GM10847 (cell line): ENCODE measurements around the gene TCP11L1.

ENCODE experiments used
- POLR2A ChIP-seq: IDR thresholded peaks from 2 replicates; pipeline ENCODE4 v1.6.1; 2011; ENCODE audit not compliant: insufficient read length; ENCODE audit errors: extremely low read depth

The TCP11L1 gene

DNA sequence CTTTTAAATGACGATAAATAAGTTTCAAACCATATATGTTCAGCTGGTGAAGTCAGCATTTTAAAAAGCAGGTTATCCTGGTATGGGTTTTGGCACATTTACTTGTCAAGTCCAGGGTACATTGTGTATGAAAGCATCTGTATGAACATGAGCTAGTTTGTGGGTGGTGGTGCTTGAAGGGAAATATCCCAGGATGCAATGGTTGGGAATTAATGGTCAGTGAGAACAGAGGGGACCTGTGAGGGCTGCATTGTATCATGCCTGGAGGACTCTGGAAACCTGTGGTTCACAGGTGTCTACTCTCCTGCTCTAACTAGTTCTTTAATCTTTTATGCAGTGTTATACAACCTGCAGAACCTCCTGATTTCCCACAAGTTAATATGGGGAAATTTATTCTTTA lies 17.9 kb upstream of the TCP11L1 start:
- no peak for TF ChIP-seq POLR2A

DNA sequence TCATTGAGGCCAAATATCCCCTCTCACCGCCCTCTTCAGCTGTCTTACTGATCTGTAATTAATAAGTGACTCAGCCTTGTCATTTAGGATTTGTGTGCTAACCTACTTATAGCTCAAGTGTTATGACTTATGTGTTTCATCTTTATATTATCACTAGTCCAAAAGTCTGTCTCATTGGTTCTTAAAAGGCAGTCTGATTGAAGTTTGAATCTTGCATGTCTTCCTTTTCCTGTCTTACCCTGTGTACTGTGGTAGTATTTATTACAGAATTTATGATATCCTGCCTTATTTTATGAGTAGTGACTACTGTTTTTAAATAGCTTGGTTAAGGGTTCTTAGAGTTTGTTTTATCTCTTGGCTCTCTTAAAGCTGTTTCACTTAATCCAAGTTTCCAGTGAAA lies 17.4 kb upstream of the TCP11L1 start:
- TF ChIP-seq POLR2A: no peak

DNA sequence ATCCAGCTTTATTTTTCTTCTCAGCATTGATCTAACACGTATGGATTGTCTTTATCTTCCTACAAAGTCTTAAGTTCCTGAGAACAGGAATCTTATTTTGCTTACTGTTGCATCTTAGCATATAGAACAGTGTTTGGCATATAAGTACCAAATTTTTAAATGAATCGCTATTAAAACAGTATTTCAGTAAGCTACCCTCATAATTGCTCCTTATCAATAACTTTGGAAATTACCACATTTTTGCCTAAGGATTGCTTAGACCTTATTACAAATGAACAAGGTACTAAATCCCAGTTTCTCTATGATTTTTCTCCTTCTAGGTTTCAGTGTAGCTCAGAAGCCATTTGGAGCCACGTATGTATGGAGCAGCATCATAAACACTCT lies 14.0 kb upstream of the TCP11L1 start:
- no peak for TF ChIP-seq POLR2A

DNA sequence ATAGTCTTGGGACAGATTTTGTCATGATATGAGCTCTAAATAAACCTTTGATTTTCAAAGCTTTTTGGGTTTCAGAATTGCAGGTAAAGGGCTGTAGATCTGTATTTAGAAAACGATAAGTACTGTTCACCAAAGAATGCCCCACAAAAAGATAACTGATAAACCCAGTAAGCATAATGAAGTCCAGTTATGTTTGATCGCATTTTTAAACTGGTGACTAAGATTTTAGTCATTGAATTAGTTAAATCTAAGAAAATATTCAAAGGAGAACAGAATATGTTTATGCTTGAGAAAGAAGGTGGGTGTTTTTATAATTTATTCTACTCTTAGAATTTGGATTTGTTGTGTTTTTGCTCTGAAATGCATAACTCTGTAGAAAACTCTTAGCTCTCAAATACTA lies 12.1 kb upstream of the TCP11L1 start:
- TF ChIP-seq POLR2A: no peak

DNA sequence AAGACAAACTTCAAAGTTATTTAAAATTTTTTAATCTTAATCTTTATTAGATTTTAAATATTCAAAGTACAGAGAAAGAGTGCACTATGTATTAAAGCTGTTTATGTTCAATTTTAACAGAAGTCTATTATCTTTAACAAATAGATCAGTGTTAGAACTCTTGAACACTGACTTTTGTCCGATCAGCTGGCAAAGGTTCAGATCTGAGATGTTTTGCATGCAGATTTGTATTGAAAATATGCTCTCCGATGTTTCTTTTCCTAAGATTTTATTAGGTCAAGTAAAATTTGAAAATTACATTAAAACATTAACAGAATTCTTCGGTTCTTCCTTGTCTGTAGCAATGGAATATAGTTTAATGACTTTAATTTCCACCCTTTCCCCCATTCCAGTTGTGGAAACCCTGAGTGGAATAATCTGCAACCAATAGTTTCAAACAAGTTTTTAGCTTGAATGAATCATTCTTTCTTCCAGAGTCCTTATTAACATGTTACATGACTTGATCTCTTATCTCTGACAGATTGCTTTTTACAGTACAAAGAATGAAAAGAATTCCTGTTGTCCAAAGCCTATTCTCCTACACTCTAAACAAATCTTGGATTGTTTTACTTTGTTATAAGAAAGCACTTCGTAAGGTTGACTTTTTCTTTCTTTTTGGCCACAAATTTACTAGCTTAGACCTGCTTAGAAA lies 11.4 kb upstream of the TCP11L1 start:
- no peak for TF ChIP-seq POLR2A

DNA sequence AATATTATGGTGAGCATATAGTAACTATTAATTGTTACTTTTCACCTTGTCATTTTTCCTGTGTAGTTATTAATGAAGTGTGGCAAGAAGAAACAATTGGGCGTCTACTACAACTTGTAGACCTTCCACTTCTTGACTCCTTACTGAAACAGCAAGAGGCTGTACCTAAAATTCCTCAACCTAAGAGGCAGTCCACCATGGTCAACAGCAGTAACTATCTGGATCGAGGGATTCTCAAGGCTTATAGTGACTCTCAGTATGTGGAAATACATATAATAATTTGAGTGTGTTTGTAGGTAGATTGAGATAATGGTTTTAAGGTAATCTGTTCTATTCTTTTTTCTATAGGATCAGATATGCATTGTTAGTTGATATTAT lies 10.8 kb upstream of the TCP11L1 start:
- TF ChIP-seq POLR2A: no peak

DNA sequence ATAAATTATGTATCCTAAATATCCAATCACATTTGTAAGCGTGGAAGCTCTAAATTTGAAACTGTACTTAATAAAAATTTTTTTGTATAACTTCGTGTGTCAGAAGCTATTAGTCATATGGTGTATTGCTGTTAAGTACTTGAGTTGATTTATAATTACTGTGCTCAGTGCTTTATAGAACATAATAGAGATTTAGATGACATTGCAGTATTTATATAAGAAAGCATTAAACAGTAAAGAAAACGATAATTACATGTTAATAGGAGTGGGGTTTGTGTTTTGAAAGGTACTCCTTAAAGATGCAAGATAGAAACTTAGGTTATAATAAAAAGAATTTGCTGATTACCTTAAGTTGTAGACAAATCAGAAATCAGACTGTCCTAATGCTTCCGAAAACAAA lies 5.9 kb upstream of the TCP11L1 start:
- TF ChIP-seq POLR2A: no peak

DNA sequence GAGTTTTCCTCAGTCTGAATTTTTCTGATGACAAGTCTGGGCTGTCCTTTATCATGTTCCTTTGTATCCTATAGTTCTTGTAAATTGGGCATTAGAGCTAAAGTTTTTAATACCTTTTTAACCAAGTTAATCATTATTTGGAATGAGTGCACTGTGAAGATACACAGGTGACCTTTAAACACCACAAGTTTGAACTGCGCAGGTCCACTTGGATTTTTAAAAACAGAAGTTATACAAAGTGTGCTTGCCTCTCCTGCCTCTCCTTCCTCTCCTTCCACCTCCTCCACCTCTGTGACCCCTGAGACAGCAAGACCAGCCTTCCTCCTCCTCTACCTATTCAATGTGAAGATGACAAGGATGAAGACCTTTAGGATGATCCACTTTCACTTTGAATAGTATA lies 4.4 kb upstream of the TCP11L1 start:
- no peak for TF ChIP-seq POLR2A

DNA sequence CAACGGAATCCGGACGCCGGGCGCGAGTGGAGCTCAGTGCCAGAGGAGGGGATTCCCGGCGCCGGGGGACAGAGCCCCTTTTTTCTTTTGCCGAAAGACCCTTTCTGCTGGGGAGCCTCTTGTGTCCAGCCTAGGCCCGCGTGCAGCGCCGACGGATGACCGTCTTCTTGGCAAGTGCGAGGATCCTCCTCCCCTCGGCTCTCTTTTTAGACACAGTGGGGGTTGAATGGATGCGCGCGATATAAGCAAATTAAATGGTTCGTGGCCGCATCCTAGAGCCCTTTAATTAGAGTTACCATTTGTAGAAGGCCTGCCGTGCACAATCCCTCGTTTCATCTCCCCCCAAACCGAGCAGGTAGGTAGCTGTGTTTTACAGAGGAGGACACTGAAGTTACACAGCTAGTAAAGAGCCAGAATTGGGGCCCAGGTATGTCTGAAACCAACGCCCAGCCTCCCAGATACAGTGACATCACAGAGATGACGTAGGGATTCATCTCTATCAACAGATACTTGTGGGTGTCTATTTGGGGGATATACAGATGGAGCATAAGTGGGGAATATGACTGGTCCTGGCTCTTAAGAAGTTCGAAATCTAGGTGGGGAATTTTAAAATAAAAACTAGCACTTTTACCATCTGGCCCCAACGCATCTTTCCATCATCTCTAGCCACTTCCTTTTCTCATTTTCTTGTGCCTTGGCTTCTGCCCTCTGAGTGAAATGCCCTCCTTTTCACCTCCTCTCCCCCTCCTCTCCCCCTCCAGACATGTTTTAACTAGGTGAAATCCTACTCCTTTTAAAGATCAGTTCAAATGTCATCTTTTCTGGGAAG lies 875 bp downstream of the TCP11L1 start:
- TF ChIP-seq POLR2A: no peak

DNA sequence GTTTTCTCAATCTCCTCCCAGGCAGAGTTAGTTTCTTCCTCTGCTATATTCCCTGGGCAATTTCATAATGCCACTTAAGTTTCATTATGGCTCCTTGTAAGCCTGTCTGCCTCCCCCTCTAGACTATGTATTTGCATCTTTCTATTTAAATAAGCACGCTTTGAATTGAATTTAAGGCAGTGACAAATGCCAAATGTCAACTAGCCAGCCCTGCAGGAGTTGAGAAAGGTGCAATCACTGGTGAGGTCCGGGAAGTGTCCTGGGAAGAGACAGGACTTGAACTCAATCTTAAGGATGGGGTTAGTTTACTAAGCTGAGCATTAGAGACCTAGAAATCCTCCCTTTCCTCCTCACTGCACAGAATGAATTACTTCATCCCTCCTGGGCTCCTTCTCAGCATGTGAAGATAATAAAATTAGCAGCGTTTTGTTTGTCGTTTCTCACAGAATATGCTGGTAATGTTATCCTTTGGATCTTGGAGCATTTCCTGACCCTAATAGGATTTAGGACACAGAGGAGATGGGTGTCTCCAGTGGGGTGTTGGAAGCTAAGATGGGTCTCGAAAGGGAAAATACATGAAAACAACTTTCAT lies 1.6 kb downstream of the TCP11L1 start:
- no peak for TF ChIP-seq POLR2A

DNA sequence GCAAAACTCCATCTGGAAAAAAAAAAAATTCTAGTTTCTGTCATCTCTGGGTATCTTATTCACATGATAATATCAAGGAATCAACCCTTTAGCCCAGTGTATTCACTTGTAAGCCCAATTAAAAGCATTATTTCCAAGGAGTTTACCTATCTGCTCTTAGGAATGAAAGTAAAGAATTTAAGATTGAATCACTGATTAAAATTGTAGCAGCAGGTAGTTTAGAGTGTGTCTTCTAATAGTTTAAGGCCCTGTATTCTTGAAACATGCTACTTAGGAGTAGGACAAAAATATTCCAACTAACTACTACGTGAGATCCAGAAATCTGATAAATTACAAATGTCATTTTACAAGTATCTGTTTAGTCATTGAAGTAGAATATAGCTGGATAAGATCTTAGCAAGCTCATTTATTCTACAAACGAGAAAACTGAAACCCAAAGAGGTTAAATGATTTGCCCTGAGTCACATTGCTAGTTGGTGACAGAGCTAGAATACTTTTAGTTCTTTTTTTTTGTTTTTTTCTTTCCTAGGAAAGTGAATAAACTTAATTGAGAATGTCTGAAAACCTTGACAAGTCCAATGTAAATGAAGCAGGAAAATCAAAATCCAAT lies 4.0 kb downstream of the TCP11L1 start:
- TF ChIP-seq POLR2A: no peak

DNA sequence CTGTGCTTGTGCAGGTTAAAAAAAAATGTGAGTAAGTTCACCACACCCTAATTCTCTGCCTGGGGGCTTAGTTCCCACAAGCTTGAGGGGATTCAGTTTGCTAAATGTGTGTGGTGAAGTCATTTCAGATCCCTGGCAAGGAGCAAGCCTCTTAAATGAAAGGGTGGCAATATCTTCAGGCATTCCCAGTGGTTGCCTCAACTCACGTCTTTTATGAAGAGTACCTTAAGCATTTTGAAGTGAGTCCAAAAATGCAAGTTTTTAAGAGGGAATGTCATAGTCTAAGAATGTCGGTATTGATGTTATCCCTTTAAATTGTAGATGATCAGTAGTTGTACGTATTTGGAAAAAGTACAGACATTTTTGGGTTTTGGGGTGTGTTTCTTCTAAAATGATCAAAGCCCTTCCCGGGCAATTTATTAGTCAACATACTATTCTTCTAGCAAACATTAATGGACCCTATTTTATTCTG lies 4.9 kb downstream of the TCP11L1 start:
- TF ChIP-seq POLR2A: no peak

DNA sequence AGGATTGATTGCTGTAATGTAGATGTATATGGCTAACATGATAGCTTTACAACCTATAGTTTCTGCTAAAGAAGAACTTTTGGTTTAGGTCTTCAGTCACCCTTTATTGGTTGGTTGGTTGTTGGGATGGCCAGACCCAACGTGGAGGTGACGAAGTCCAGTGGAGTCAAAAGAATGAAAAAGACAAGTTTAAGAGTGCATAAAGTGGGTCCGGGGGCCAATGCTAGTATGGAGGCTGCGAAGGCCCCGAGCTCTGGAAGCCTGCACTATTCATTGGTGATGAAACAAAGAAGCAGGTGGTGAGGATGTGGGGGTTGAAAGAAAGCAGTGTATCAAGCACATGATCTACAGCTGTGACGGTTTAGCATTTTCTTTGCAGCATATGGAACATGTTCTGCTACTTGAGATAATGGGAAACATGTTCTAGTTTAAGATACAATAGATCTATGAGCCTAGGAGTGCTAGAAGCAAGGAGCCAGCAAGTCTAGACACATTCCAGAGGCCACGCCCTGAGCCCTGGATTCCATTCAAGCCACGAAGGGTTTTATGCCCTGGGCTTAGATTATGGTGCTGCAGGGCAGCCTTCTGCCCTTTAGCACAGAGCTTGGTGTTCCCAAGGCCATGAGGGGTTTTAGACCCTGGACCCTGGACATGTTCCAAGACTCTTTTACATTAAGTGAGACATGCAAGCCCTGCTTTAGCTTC lies 6.3 kb downstream of the TCP11L1 start:
- no peak for TF ChIP-seq POLR2A

DNA sequence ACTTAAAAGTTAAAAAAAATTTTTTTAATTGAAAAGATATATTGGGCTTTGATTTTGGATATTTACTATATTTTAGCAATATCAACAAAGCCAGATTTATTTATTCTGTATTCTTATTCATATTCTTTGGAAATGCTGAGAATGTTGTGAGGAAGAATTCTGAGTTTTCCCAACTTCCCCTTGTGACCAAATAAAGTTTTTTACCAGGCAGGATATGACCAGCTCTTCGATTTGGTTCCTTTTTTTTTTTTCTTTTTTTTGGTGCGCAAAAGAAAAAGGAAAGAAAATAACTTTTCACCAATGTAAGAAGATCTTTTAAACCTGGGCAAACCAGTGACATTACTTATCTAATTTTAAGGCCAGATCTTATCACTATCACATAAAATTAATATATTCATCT lies 12.9 kb downstream of the TCP11L1 start:
- no peak for TF ChIP-seq POLR2A

DNA sequence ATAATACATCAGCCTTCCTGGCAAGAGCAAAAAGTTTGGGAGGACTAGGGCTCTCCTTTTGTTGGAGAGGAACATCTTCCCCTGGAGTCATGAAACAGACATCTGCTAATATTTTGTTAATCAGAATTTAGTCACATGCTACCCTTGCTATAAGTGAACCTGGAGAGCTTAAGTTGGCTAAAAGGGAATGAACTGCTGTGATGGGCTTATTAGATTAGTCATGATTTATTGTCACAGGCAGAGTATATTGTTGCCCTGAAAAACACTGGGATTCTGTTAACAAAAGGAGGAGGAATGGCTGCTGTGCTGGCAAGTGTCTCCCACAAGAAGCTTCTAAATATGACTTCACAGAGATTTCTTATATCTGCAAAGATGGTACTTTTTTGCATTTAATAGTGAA lies 16.0 kb downstream of the TCP11L1 start:
- no peak for TF ChIP-seq POLR2A
